HT-29 (cell line): ENCODE results near the gene DHPS. TPM values are rescaled to one million over a fixed set of nuclear protein-coding genes. Genes with fewer than 3 reads are reported as not detected.
"Not testable (repeated sequence)": the region's sequence is repeated elsewhere in the genome, so short reads cannot be mapped to it uniquely, and the experiment has no call there.

ENCODE experiments used
- DNase-seq: peaks from one replicate; pipeline ENCODE4 v3.0.0-alpha.2; 2015; ENCODE audit warnings: low spot score
- total RNA-seq: library from RNA; depleted of rRNA; stranded (reverse); fragments of >200 nt; shearing (Covaris generic); gene quantifications from 2 replicates; pipeline ENCODE4 v1.2.3, GENCODE V29; 2014

Gene DHPS
- total RNA-seq, 1 experiment from 2014 or later: 95.4 TPM

- DNase-seq: no peak
Measured at GRCh38 chr19:12705654-12706331, 24.1 kb upstream of the DHPS start.

GRCh38 chr19:12705169-12705568, 23.5 kb upstream of the DHPS start:
- DNase-seq: no peak

GRCh38 chr19:12703046-12703445, 21.4 kb upstream of the DHPS start:
- DNase-seq: no peak

- DNase-seq: no peak
Measured at GRCh38 chr19:12701596-12702282, 20.1 kb upstream of the DHPS start.

- no peak for DNase-seq
Measured at GRCh38 chr19:12698138-12698537, 16.5 kb upstream of the DHPS start.

GRCh38 chr19:12697425-12697824, 15.7 kb upstream of the DHPS start:
- DNase-seq: not testable (repeated sequence)

GRCh38 chr19:12696366-12697335, 15.0 kb upstream of the DHPS start, which contains the start of gene FBXW9:
FBXW9 (minus strand) TSS chr19:12696631; CDS start chr19:12696581, 50 bp downstream.
- peak; percentile 90 for DNase-seq

- DNase-seq: no peak
Measured at GRCh38 chr19:12695997-12696365, 14.3 kb upstream of the DHPS start.

GRCh38 chr19:12695514-12695913, 13.8 kb upstream of the DHPS start:
- no peak for DNase-seq

- DNase-seq: no peak
Measured at GRCh38 chr19:12695096-12695495, 13.4 kb upstream of the DHPS start.

GRCh38 chr19:12694641-12695040, 13.0 kb upstream of the DHPS start:
- no peak for DNase-seq

GRCh38 chr19:12692960-12693359, 11.3 kb upstream of the DHPS start:
- no peak for DNase-seq

- DNase-seq: no peak
Measured at GRCh38 chr19:12689581-12690216, 8.0 kb upstream of the DHPS start.

- no peak for DNase-seq
Measured at GRCh38 chr19:12689012-12689411, 7.3 kb upstream of the DHPS start.

- DNase-seq: no peak
Measured at GRCh38 chr19:12687496-12688196, 6.0 kb upstream of the DHPS start, which contains the start of gene GNG14. GNG14 (plus strand) TSS chr19:12687998; CDS start chr19:12688049, 51 bp downstream.

- DNase-seq: no peak
Measured at GRCh38 chr19:12685831-12686230, 4.2 kb upstream of the DHPS start.

- no peak for DNase-seq
Measured at GRCh38 chr19:12680034-12680433, 1.6 kb downstream of the DHPS start.

GRCh38 chr19:12678039-12678438, 3.6 kb downstream of the DHPS start:
- DNase-seq: not testable (repeated sequence)

- DNase-seq: no peak
Measured at GRCh38 chr19:12676928-12677327, 4.8 kb downstream of the DHPS start.

- DNase-seq: peak; percentile 81
Measured at GRCh38 chr19:12676384-12676792, 5.3 kb downstream of the DHPS start.

- no peak for DNase-seq
Measured at GRCh38 chr19:12675940-12676339, 5.7 kb downstream of the DHPS start.
